Glomerular visceral epithelial cell (primary cell): ENCODE measurements around the gene PPIF.
"Not testable (repeated sequence)": the region's sequence is repeated elsewhere in the genome, so short reads cannot be mapped to it uniquely, and the experiment has no call there.

ENCODE experiments used
- DNase-seq: peaks from one replicate; pipeline ENCODE4 v3.0.0-alpha.2; 2016; ENCODE audit errors: extremely low spot score

The PPIF gene

DNA sequence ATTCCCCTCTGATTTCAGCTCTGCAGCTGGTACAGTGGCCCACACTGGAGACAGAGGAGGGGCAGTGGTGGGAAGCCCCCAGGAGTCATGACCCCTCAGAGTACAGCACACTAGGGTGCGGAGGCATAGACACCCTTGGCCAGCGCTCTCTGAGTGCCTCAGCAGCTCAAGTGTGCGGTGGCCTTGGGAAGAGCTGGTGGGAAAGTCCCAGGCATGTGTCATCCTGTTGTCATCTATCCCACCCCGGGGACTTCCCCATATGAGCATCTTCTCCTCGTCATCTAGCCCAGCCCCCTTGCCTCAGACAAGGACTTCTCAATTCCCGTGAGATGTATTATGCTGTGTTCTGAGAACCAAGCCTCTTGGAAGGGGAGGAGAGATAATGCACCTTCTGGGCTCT is 15.6 kb upstream of the PPIF start:
- DNase-seq, result peak; percentile 95

- not testable (repeated sequence) for DNase-seq
These were observed 14.5 kb upstream of the PPIF start for GRCh38 chr10:79332610-79333315.

DNA sequence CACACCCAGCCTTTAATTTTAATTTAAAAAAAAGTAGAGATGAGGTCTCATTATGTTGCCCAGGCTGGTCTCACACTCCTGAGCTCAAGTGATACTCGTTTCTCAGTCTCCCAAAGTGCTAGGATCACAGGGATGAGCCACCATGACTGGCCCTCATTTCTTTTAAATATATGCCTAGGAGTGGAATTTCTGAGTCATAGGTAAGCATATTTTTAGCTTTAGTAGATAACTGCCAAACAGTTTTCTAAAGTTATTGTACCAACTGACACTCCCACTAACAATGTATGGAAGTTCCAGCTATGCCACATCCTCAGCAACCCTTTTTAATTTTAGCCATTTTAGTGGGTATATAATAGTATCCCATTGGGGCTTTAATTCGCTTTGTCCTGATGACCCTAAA is 13.8 kb upstream of the PPIF start:
- peak; percentile 51 for DNase-seq

- DNase-seq, result no peak
These were observed 12.7 kb upstream of the PPIF start for GRCh38 chr10:79334573-79334972.

GRCh38 chr10:79335094-79335469 is 12.2 kb upstream of the PPIF start:
- DNase-seq, result no peak

DNA sequence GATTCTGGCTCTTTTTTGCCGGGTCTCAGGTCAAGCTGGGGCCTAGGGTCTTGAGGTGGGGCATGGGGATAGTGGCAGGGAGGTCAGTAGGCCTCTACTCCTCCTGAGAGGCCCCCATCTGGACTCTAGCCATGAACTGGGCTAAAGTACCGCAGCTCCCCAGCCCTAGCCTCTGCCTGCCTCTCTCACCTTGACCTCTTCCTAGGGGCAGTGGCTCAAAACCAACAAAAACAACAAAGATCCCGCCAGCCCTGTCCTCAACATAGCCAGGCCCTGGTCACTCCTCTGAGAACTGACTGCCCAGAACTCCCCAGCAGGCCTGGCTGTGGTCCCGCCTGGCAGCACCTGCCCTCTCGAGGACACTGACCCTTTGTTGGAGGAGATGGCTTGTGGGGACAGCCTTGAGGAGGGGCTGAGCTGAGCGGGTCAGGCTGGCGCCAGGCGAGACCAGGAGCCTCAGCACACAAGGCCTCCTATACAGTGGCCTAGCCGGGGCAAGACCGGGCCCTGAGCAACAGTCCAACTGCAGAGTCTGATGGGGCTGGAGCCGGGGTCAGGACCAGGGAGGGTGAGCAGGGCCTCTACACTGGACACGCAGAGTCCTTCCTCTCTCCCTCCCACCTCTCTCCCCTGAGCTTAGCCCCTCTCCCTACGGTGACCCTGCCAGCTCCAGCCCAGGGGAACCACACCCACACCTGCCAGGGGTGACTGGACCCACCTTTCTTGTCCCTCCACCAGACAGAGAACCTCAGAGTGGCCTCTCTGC is 11.6 kb upstream of the PPIF start:
- DNase-seq, result no peak

- no peak for DNase-seq
These were observed 11.0 kb upstream of the PPIF start for GRCh38 chr10:79336276-79336675.

- no peak for DNase-seq
These were observed 10.5 kb upstream of the PPIF start for GRCh38 chr10:79336739-79337138.

- DNase-seq, result not testable (repeated sequence)
These were observed 9.3 kb upstream of the PPIF start for GRCh38 chr10:79337783-79338469.

- DNase-seq, result no peak
These were observed 8.0 kb upstream of the PPIF start for GRCh38 chr10:79339266-79339665.

DNA sequence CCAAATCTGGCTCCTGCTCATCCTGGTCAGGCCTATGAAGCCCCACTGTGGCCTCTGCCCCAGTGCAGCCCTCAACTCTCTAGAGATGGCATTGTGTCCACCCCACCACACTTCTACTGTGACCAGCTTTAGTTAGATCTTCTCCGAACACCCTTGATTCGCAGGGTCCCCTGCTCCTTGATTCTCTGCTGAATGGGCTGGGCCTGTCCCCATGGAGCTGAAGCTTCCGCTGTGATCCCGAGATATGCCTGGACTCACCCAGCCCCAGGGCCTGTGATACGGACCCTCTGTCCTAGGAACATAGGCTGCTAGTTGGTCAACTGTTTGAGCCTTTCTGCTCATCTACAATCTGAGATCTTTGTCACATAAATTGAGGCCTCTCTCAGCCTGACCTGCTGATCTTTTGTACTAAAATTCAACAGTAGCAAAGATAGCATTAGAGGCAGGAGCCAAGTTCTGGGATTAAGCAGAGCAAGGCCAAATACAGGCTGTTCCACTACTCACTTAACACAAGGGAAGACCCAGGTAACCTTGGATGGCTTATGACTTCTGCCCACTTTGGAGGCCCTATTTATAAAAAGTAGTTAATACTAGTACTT is 6.5 kb upstream of the PPIF start:
- no peak for DNase-seq

DNA sequence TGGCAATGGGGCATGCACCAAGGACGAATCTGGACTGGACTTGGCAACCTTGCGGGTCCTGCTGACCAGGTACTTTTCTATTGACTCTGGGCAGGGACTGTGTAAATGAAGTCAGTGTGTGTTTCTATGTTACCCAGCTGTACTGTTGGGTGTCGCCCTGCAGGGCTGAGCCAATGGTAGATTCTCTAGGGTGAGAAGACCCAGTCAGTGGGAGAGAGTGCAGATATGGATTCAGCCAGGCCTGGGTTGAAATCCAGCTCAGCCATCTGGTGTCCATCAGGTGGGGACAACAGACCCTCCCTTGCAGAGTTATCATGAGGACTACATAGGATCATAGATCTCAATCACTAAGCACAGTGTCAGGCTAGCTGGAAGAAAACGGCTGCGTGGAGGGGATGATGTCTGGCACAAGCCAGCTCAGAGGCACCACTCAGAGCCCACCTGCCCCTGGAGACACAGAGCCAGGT is 4.9 kb upstream of the PPIF start:
- DNase-seq, result no peak

DNA sequence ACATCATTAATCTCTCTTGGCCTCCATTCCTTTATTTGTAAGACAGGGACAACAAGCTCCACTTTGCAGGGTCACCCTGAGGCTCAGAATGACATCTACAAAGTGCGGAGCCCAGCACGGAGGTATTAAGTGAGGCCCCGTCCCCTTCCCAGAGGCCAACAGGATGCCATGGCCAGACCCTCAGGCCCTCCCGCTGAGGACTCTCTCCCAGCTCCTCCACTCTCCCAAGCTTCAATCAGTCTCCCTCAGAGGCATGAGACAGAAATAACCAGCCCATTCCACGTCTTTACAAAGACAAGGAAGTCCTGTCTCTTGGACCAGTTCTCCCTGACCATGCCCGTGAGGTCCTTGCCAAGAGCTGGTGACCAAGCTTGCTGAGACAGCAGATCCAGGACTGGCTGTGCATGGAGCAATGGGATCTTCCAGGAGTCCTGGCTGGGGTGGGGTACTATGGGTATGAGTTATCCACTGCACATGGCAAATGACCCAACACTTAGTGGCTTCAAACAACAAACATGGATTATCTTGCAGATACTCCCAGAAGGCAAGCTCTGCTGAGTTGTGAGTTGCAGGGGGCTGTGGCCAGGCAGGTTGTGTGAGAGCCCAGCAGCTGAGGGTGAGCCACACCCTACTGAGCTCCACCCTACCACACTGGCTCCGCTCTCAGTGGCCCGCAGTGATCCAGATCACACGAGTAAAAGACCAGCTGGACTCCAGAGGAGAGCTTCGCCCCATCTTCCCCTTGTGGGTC is 4.3 kb upstream of the PPIF start:
- no peak for DNase-seq

DNA sequence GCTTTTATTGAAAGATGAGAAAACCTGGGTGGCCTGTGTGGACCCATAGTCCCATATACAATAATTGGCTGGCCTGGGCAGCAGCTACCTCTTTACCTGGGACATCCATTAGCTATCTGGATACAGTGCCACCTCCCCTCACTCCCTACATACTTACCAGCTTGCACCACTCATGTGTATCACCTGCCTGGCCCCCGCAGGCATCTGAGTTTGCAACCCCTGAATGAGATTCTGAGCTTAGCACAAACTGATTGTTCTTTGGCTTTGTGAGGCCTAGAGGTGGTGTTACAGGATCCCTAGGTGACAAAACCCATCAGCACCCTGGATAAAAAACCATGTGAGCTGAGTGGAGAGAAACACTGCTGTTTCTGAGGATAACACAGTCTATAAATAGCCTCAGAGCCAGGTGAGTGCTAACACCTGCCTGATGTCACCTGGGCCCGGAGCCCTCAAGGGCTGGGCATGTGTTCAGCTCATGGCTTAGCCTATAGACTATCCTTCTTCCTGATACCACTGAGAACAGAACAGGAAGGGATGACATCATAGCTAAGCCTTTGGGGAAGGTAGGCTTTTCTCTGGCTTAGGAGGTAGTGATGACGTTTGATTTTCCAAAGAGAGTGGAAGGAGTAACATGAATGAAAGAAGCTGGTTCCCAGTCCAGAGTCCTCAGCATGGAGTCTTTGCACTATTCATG is 2.6 kb upstream of the PPIF start:
- DNase-seq, result no peak

- no peak for DNase-seq
These were observed 1.8 kb upstream of the PPIF start for GRCh38 chr10:79345241-79346011.

- no peak for DNase-seq
These were observed 1.3 kb upstream of the PPIF start for GRCh38 chr10:79346012-79346340.

DNA sequence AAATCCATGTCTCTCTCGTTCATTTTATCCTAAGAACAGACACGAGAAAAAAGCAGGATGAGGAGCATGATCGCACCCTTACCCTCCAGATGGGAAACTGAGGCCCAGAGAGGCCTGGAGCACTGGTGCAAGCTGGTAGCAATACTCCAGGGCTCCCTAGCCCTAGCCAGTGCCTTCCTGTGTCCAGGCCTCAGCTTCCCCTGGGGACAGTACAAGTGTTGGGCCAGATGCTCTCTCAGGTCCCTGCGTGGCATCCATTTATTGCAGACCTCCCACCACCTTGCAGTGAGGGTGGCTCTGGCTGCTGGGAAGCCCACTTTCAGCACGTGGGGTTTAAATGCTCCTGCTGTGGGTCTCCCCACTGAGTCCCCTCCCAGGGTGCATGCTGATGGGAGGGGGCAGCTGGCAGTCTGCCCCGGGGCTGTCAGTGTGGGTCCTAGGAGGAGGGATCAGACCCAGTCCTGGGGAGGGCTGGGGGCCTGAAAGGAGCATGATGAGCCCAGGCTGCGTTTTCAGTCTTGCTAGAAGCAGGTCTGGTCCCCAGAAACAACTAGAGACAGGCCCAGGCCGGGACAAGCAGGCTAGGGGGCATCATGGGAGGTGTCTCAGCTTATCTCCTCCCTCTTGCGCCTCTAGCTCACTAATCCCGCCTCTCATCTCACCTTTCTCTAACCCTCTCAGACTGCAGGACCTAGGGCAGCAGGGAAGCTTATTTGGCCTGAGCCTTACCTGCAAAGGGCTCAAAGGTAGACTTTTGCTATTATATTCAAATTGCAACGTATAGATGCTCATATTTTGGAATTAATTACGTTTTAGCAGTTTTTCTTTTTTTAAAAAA is 662 bp upstream of the PPIF start:
- no peak for DNase-seq

DNA sequence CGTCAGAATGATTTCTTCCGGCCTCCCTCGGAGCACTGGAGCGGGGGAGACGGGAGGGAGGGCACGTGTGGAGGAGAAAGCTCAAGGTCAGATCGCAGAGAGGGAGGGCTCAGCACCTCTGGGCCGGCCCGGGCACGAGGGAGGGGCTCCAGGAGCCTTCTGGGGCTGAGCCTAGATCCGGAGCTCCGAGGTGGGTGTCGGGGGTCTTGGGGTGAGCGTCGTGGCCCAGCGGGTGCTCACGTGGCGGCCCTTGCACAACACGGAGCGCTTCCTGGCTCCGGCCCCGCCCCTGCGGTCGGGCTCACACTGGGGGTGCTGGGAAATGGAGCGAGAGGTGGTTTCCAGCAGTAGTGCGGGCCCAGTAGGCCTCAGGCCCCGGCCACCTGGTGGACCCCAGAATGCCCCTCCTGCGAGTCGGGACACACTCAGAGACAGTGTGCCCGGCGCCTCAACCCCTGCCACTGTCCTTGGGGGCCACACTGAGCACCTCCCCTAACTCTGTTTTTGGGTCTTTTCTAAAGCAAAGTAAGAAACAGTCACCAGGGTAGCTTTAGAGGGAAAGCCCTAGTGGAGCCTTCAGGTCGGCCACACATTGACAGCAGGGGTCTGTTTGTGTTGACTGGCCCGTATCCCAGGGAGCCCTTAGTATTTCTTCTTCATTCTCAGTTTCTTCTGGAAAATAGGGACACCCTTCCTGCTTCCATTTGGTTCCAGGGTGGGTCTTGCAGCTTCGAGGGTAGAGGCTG is 798 bp downstream of the PPIF start:
- DNase-seq, result peak; percentile 72

GRCh38 chr10:79348640-79348988 is 1.3 kb downstream of the PPIF start:
- DNase-seq, result no peak
